ENCODE results near the gene ABCD1.

- TF ChIP-seq SP2 (tag by site-specific recombination; IDR thresholded peaks at IDR 0.05) (no peak), ZNF830 (tag by site-specific recombination; IDR thresholded peaks at IDR 0.05; ENCODE audit: low read depth) (no peak), ZNF558 (tag by site-specific recombination; IDR thresholded peaks at IDR 0.05) (no peak), ATF2 (tag by site-specific recombination; IDR thresholded peaks at IDR 0.05; ENCODE audit: low read depth) (no peak), OVOL3 (tag by site-specific recombination; IDR thresholded peaks at IDR 0.05) (no peak), PRDM1 (tag by site-specific recombination; IDR thresholded peaks at IDR 0.05) (no peak), ZNF138 (tag by site-specific recombination; IDR thresholded peaks at IDR 0.05; ENCODE audit: borderline replicate concordance) (no peak), ZNF510 (tag by site-specific recombination; IDR thresholded peaks at IDR 0.05; ENCODE audit: insufficient replicate concordance) (no peak), ZBTB17 (tag by site-specific recombination; IDR thresholded peaks at IDR 0.05) (no peak), ZNF354C (tag by site-specific recombination; IDR thresholded peaks at IDR 0.05; ENCODE audit: borderline replicate concordance, low read depth) (no peak), KLF9 (tag by site-specific recombination; IDR thresholded peaks at IDR 0.05; ENCODE audit: low read depth) (no peak)
- TF ChIP-seq, protein P1, sequence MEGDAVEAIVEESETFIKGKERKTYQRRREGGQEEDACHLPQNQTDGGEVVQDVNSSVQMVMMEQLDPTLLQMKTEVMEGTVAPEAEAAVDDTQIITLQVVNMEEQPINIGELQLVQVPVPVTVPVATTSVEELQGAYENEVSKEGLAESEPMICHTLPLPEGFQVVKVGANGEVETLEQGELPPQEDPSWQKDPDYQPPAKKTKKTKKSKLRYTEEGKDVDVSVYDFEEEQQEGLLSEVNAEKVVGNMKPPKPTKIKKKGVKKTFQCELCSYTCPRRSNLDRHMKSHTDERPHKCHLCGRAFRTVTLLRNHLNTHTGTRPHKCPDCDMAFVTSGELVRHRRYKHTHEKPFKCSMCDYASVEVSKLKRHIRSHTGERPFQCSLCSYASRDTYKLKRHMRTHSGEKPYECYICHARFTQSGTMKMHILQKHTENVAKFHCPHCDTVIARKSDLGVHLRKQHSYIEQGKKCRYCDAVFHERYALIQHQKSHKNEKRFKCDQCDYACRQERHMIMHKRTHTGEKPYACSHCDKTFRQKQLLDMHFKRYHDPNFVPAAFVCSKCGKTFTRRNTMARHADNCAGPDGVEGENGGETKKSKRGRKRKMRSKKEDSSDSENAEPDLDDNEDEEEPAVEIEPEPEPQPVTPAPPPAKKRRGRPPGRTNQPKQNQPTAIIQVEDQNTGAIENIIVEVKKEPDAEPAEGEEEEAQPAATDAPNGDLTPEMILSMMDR (tag by site-specific recombination; IDR thresholded peaks at IDR 0.05): no peak
Observed at GRCh38 chrX:153773218-153773611, 48.6 kb downstream of the ABCD1 start.

Data from HEK293 (cell line).